Suprapubic skin (tissue), 3 donors: Measurements from ENCODE around the gene CASK.

Experiments
- CTCF ChIP-seq, 2 donors: fragments of 200-600 bp in 1 of 2; fragments of 450-650 bp in 1 of 2; sonication (generic) in 1 of 2; IDR thresholded peaks; one replicate each; pipeline ENCODE4 v1.5.1; 2016 to 2019; ENCODE audit warnings: antibody characterized with exemption in 2 of 2, mild to moderate bottlenecking in 1 of 2, moderate library complexity in 1 of 2
- EP300 ChIP-seq: sonication (generic); formaldehyde crosslinking; IDR thresholded peaks from one replicate; pipeline ENCODE4 v1.6.1; 2017; ENCODE audit warnings: antibody characterized with exemption
- POLR2A ChIP-seq, 2 donors: fragments of 450-650 bp; IDR thresholded peaks; one replicate each; pipeline ENCODE4 v1.6.1; 2017; ENCODE audit warnings: antibody characterized with exemption in 2 of 2, mild to moderate bottlenecking in 2 of 2, moderate library complexity in 2 of 2

- TF ChIP-seq CTCF (IDR thresholded peaks at IDR 0.05) (no peak), POLR2A (IDR thresholded peaks at IDR 0.05) (no peak), EP300 (no peak)
Measured at GRCh38 chrX:41522081-41522480, 401.3 kb downstream of the CASK start.
